Renal pelvis (tissue), 12 donors: ENCODE results near the gene KRTAP6-3. TPM values are rescaled to one million over a fixed set of nuclear protein-coding genes. Genes with fewer than 3 reads are reported as not detected.

Source experiments
- DNase-seq: peaks from one replicate; pipeline ENCODE4 v3.0.0-alpha.2; 2013
- long read RNA-seq, 16 experiments: transcript quantifications; one replicate each; lab custom pipeline, GENCODE V29; 2026
- polyA plus RNA-seq, 3 donors: library from polyadenylated mRNA; unstranded; fragments of 120-200 nt; gene quantifications; one replicate each; pipeline ENCODE4 v1.2.1, GENCODE V29; 2013; ENCODE audit not compliant: insufficient read length in 3 of 3

KRTAP6-3 gene
- polyA plus RNA-seq, result not detected
- long read RNA-seq, donor 1, result 0 reads
- long read RNA-seq, donor 2, result 0 reads
- long read RNA-seq, donor 3, result 0 reads
- long read RNA-seq, donor 4, result 0 reads
- long read RNA-seq, donor 5, result 0 reads
- long read RNA-seq, donor 6, result 0 reads
- long read RNA-seq, donor 7, result 0 reads
- long read RNA-seq, donor 8, result 0 reads
- long read RNA-seq, donor 9, result 0 reads
- long read RNA-seq, donor 10, result 0 reads
- long read RNA-seq, donor 11, result 0 reads
- long read RNA-seq, donor 12, result 0 reads
- long read RNA-seq, donor 13, result 0 reads
- long read RNA-seq, donor 14, result 0 reads
- long read RNA-seq, donor 15, result 0 reads
- long read RNA-seq, donor 16, result 0 reads

- DNase-seq, result no peak
Measured at GRCh38 chr21:30592140-30592539, at the start of gene KRTAP6-3. TSS of gene KRTAP6-3 (plus strand) at chr21:30592440. CDS start at chr21:30592446, 6 bp downstream.

GRCh38 chr21:30552782-30553181 is 39.5 kb upstream of the KRTAP6-3 start:
- DNase-seq, result no peak

GRCh38 chr21:30555095-30555494 is 37.1 kb upstream of the KRTAP6-3 start:
- DNase-seq, result no peak

DNA sequence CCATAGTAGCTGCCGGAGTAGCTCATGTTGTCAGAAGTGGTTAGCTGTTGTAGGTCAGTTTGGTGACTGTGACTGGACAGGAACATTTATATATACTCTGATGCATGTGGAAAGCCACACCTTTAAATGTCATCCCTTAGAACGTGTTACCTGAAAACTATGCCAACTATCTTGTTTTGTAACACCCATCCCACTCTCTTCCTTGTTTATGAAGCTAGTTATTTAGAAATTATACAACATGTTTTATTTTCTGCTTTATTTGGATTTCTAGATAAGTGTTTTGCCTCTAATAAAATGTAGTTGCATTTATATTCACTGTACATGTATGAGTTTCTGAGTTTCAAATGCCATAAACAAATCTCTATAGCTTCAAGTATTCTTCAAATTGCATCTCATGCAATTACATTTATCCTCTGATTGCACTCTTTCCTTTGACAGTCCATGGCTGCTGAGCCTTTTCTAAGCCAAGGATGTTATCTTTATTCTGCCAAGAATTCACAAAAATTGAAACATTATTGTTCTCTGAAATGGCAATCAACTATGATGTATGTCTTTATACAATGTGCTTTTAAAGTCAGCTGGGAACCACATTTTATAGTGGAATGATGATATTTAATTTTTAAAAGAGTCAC is 30.9 kb upstream of the KRTAP6-3 start, which contains the start of gene KRTAP19-7:
TSS of gene KRTAP19-7 (minus strand) at position 51 of the 632 bp plus-strand sequence. CDS start at position 26, 25 bp downstream.
- DNase-seq, result no peak

GRCh38 chr21:30561957-30562356 is 30.3 kb upstream of the KRTAP6-3 start:
- no peak for DNase-seq

- no peak for DNase-seq
Measured at GRCh38 chr21:30563072-30563471, 29.2 kb upstream of the KRTAP6-3 start.

GRCh38 chr21:30563630-30564029 is 28.6 kb upstream of the KRTAP6-3 start:
- DNase-seq, result no peak

DNA sequence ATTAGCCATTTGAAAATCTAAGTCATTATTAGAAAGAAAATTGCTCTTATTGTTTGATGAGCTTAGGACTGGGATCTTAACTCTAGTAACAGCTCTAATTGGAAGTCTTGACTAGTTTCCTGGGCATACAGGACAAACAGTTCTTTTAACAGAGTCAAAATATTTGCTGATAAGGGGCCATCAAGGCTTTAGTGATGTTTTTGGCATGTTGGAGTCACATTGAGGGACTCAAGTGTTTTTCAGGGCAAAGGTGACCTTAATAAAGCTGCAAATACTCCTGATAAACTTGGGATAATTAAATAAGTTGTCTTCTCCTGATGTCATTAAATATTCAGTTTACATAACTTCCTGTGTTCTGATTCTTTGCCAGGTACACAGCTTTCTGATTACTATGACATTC is 24.6 kb upstream of the KRTAP6-3 start:
- no peak for DNase-seq

DNA sequence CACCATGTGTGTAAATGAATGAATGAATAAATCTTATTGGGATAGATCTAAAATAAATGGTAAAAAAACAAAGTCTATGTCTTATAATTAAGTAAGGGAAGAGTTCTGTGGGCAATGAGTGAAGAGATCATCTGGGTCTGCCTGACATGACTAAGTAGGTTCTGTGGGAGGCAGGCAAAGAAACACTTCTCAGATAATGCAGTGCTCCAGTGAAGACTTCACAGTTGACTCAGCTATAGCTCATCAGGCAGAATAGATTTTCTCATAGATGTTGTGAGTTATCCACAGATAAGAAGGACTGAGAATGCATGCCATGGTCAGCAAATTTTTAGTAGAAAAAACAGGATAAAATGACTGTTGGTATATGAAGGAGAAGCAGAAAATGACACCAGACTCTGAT is 14.5 kb upstream of the KRTAP6-3 start:
- DNase-seq, result no peak

GRCh38 chr21:30579346-30579745 is 12.9 kb upstream of the KRTAP6-3 start:
- no peak for DNase-seq

DNA sequence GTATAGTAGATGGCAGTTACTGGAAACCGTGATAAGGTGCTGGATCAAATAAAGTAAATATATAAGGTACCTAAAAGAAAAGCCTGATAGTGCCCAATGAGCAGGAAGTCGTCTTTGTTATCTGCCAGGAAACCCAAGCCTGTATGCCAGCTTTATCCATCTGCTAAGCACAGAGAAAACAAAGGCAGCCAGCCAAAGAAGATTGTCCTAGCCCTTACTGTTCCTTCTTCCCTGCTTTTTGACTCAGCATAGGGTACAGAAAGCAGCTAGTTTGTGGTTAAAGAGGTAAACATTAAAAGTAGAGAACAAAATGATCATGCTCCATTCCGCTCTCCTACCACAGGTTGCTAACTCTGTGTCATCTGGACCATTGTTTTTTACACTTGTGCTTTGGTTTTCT is 12.1 kb upstream of the KRTAP6-3 start:
- DNase-seq, result no peak

GRCh38 chr21:30582870-30583269 is 9.4 kb upstream of the KRTAP6-3 start:
- DNase-seq, result no peak

DNA sequence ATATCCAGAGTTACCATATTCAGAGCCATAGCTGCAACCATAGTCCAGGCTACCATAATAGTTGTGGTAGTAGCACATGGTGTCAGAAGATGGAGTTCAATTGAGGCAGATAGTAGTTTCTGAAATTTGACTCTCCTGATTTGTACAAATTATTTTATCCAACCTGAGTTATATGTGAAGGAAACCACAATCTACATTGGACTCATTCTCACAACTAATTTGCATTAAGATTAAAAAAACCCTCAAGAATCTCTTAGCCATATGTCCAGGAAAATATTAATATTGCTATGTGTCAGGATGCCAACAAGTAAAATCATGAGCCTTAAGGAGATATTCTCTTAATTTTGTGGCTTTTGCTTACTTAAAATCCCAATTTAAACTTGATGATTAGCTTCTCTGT is 1.9 kb upstream of the KRTAP6-3 start, which contains the start of gene KRTAP22-2:
TSS of gene KRTAP22-2 (minus strand) at position 101 of the 400 bp plus-strand sequence.
- no peak for DNase-seq

DNA sequence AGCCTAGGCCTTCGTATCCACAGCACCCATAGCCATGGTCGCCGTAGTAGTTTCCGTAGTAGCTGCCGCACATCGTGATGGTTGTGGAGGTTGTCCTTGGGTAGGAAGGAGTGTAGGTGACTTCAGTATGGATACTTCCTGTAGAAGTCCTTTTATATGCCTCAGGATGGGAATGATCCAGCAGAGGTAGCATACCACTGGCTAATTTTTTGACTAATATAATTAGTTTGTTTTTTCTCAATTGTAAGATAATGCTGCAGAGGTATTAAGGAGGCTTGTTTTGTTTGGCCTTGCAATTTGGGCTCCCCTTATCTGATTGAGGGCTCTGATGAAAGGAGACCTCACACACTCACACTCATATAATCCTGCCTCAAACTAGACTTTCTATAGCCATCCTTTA is 6.6 kb downstream of the KRTAP6-3 start, which contains the start of gene KRTAP6-2:
TSS of gene KRTAP6-2 (minus strand) at position 101 of the 400 bp plus-strand sequence. CDS start at position 73, 28 bp downstream.
- no peak for DNase-seq

DNA sequence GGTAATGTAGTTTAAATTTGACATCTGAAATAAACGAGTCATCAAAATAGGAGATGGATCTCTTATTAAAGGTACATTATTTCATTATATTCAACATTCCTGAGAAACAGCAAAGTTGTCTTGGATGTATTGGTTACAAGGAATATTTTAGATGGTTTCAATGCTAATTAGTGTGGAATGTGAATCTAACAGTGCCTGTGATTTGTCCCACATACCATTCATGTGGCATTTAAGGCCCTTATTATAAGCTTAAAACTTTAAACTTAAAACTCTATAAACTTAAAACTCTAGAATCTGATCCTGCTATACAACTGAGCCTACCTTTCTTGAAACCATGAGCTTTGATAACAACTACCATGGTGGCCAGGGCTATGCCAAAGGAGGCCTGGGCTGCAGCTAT is 8.5 kb downstream of the KRTAP6-3 start, which contains the start of gene KRTAP22-1:
TSS of gene KRTAP22-1 (plus strand) at position 301 of the 400 bp plus-strand sequence.
- DNase-seq, result no peak

DNA sequence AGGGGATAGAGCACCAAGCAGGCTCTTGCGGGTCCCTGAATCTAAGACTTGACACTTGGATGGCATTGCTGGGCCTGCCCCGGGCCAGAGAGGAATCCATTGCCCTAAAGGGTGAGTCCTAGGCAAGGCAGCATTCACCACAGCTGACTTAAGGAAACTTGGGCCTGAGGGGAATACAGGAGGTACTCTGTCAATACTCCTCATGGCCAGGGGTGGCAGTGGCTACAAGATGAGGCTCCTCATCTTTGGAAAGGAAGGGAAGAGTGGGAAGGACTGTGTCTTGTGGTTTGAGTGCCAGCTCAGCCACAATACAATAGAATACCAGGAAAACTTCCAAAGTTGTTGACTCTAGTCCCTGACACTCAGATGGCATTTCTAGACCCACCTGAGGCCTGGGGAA is 13.7 kb downstream of the KRTAP6-3 start:
- no peak for DNase-seq

- DNase-seq, result no peak
Measured at GRCh38 chr21:30612132-30612531, 19.9 kb downstream of the KRTAP6-3 start.

DNA sequence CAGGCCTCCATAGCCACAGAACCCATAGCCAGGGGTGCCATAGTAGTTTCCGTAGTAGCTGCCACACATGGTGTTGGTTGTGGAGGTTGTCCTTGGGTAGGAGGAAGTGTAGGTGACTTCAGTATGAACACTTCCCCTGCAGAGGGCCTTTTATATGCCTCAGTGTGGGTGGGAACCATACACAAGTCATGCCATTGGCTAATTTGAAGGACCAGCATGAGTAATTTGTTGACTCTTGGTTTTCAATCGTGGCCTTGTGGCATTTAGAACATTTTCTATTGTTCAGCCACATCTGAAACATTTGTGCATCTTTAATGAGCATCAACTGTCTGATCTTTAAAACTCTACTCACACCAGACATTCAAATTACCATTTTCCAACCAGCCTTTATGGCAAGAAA is 21.6 kb downstream of the KRTAP6-3 start, which contains the start of gene KRTAP6-1:
TSS of gene KRTAP6-1 (minus strand) at position 95 of the 400 bp plus-strand sequence. CDS start at position 69, 26 bp downstream.
- no peak for DNase-seq

- DNase-seq, result no peak
Measured at GRCh38 chr21:30615199-30615598, 23.0 kb downstream of the KRTAP6-3 start.

GRCh38 chr21:30616125-30616524 is 23.9 kb downstream of the KRTAP6-3 start, which contains the start of gene KRTAP20-1:
TSS of gene KRTAP20-1 (plus strand) at chr21:30616425. CDS start at chr21:30616455, 30 bp downstream.
- DNase-seq, result no peak

DNA sequence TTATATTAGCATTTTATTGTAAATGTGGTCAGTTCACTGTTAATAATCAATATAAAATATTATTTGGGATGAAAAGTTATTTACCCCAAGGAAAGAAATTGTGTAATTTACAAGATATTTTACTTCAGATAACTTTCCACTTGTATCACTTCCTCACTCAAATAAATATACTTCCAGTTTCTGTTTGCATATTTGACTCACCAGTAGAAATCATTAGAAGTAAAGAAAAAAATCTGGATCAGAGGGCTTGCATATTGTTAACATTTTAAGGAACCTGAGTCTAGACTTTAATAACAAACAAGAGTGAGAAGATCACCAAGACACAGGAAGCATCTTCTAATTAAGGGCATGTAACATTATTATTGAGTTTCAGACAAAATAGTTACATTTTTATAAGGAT is 27.8 kb downstream of the KRTAP6-3 start:
- no peak for DNase-seq

DNA sequence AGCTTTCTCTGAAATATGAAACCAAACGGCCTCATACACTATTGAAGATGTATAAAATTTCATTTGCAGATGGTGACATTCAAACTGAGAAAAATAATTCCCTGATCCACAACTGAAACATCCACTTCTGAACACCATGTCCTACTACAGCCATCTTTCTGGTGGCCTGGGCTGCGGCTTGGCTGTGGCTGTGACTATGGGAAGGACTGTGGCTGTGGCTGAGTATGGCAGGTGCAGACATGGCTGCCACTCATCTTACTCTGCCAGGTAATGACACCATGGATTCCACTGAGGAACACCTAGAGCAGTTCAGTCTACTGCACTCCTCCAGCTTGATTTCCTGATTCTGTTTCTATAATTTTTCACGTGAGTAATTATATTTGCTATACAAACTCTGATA is 28.3 kb downstream of the KRTAP6-3 start, which contains the start of gene KRTAP20-4:
TSS of gene KRTAP20-4 (plus strand) at position 106 of the 400 bp plus-strand sequence.
- DNase-seq, result no peak

- DNase-seq, result no peak
Measured at GRCh38 chr21:30623362-30623761, 31.1 kb downstream of the KRTAP6-3 start.
